HG02623 (cell line): ENCODE results near the gene ZEB2.

Experiments used
- ATAC-seq: cut with Tn5 transposase; IDR thresholded peaks from one replicate; pipeline ENCODE4 v1.9.1; 2021; ENCODE audit warnings: moderate library complexity; ENCODE audit not compliant: unreplicated experiment

Gene ZEB2

GRCh38 chr2:144529841-144530240 lies 9.9 kb upstream of the ZEB2 start:
- no peak for ATAC-seq

DNA sequence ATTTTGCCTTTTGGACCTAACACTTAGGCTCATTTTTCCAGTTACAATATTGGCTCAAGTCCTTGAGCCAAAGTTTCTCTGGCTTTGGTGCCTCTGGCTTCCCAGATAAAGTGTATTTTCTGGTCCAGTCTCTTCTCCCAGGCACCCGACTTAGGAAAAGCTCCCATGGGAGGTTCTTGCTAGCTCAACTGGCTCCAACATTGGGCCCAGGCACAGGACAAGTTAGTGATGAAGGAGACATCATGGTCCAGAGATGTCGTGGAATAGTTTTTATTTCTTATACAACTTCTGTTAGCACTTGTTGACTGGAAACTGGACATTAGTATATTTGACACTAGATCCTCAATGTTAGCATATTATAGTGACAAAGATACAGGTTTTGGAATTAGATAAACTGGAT lies 8.2 kb upstream of the ZEB2 start:
- ATAC-seq: no peak

- ATAC-seq: no peak
These were observed 6.9 kb upstream of the ZEB2 start for GRCh38 chr2:144526831-144527230.

GRCh38 chr2:144524118-144525009 lies 4.4 kb upstream of the ZEB2 start:
- no peak for ATAC-seq

GRCh38 chr2:144523596-144524117 lies 3.7 kb upstream of the ZEB2 start:
- ATAC-seq: no peak

DNA sequence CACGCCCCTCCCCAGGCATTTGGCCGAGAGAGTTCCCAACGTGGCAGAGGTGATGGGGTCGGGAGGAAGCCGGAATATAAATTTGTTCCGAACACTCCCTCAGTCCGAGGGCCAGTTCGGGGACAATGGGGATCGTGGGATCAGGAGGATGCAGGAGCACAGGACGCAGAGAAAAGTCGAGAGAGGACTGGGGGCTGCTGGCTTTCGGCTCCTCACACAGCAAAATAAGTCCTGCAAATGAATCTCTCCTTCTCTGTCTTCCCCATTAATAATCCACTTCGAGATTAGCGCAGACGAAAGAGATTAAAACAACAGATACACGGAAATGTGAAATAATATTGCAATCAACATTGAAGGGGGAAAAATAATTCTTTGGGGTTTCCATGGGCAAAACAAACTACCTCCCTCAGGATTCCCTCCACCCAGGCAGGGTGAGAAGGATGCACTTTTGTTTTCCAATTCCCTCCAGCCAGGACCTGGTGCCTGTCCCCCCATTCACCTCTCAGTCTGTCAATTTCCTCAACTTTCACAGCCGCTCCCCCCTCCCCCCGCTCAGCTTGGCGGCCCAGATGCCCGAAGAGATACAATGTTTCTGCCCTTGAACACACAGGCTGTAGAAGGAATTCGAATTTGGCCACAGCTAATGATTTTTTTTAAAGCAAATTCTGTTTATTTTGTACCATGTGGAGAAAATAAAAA lies 3.1 kb upstream of the ZEB2 start:
- ATAC-seq: no peak

DNA sequence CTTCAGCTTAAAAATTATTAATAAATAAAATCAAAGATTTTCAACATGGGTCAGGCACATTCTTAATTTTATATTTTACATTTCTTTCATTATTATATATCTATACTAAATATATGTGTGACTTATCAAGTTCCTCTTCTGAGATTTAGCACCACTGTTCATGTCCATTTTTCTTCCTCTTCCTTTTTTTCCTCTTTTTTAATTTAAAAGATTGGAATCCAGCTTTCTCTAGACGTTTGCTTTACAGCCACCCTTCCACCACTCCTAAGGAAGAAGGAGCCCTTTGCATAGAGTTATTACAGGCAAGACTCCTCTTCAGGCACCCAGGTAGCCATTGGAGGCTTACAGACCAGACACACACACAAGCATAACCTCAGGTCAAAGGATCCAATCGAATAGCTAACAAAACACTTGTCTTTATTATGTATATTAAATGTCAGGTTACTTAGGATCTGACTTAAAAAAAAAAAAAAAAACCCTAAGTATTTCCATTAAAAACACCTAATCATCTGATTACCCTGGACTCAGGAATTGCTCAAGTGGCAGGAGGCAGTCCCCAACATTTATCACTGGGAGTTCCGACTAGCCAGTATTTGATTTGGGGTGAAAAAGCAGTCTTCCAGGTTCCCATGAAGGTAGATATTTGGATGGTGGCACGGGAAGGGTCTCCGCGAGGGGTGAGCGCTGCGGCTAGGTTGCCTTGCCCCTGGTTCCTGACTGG lies 2.4 kb upstream of the ZEB2 start:
- no peak for ATAC-seq

GRCh38 chr2:144521686-144522085 lies 1.8 kb upstream of the ZEB2 start:
- no peak for ATAC-seq

GRCh38 chr2:144520756-144521487 lies 1.0 kb upstream of the ZEB2 start:
- ATAC-seq: no peak

GRCh38 chr2:144519597-144519933 lies 354 bp downstream of the ZEB2 start:
- no peak for ATAC-seq

GRCh38 chr2:144518748-144519596 lies 947 bp downstream of the ZEB2 start:
- ATAC-seq: peak; percentile 41

GRCh38 chr2:144517866-144518747 lies 1.8 kb downstream of the ZEB2 start:
- no peak for ATAC-seq

DNA sequence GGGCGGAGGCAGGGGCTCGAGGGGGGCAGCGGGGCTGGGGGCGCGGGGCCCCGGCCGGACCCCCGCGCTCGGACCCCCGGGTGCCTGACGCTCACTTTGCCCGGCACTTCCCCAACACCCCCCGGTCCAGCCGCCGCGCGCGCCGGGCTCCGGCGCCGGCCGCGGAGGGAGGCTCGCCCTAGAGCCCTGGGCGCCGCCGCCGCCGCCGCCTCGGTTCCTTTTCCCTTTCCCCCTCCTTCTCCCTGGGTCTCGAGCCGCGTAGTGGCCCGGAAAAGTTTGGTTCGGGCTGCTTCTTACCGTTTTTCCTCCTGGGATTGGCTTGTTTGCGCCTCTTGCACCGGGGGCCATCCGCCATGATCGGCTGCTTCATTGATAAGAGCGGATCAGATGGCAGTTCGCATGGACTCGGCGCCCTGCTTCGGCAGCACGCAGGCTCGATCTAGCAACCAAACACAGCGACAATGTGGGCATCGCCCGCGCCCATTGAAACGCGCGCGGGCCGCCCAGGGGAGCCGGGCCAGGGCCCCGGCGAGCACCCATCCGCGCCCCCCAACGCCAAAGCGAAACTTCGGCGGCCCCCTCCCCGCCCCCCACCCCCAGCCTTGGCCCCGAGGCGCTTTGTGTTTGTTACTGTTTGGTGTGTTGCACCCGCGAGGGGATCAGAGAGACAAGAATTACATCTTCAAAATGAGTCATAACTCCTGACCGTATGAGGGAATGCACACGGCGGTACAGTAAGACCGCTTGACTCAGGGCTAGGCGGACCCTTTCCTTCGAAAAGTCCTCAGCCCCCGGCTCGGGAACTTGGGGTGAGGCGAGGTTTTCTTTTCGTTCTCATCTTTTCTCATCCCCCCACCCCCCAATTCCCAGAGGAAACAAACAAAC lies 2.7 kb downstream of the ZEB2 start:
- ATAC-seq: peak; percentile 49

DNA sequence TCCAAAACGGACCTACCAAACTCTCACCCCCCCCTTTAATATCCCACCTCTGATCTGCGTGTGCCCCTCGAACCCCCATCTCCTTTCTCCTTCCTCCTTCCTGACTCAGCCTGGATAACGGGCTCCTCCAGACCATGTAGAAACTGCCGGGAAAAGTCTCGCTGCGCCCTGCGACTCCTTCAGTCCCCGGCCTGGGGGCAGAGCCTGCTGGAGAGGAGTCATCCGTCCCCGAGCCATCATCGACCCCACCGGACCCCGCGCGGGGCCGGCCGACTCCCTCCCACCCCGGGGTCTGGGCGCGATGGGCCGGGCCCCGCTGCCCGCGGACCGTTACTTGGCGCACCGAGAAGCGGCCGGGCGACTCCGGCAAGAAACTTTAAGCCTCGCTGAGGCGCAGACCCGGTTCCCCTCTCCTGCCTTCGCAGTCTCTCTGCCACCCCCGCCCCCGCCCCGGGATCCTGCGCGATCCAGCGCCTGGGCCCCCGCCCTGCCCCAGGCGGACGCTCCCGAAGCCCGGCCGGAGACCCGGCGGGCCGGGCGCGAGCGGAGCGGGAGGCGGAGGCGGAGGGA lies 3.4 kb downstream of the ZEB2 start:
- ATAC-seq: peak; percentile 15

DNA sequence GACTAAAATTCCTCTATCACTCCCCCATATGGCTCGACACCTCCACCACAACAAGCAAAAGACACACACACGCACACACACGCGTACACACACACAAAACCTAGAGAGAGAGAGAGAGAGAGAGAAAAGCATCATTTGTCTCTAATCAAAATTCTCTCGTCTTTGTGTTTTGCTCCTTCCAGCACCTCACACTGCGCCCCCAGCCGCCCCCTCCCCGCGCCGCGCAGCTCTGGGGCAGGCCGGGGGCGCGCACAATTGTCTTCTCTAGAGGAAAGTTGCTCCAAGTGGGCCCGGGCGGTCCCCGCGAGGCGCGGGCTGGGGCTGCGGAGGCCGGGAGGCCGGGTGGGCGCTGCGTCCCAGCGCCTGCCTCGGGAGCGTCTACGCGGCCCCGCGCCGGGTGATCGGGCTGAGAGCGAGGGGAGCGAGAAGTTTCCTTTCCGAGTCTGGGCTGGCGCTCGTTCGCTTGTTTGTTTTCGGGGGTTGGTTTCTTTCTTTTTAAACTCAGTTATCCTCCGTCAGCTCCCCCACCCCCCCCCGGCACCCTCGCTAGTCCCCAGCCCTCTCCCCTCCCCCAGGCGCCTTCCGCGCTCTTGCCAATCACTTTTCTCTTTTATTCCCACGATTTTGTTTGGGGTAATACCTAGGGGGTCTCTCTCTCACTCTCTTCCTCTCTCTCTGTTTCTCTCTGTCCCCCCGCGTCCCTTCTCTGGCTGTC lies 4.1 kb downstream of the ZEB2 start:
- no peak for ATAC-seq

DNA sequence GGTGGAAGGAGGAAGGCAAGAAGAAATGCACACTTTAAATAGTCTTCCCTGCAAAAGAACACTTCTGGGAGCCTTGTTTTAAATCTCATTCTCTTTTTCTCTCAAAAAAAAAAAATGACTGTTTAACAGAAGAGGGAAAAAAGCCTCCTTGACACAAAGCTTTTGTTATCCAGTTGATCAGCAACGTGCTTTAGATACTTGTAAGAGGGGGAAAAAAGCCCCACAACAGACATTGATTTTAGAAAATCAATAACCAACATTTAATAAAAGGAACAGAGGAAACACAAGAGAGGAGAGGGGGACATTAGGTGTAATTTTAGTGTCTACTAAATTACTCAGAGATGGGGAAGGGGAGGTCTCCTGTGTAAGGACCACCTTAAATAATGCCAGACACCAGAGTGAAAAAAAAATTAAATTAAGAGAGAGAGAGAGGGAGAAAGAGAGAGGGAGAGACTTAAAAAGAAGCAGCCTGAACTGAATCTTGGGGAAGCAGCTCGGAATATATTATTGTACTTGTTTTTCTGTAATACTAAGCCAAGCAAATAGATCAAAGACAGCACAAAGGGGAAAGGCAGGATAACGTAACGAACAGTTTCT lies 4.7 kb downstream of the ZEB2 start:
- ATAC-seq: no peak
